ENCODE measurements around the gene DERL3. TPM values are rescaled to one million over a fixed set of nuclear protein-coding genes. Genes with fewer than 3 reads are reported as not detected.

Gene DERL3
- total RNA-seq, 2 donors from 2014 or later = 0.83 to 0.95 TPM

- peak; percentile 95 for DNase-seq (ENCODE audit: low spot score)
- intact Hi-C loops (cut with DNase I) = loop anchor here (5.0 to 10.0 kb wide), 3 partner anchors 67 to 305 kb away; partner anchors contain the start of gene CHCHD10 (in 1 of the 2)
These were observed 10.5 kb upstream of the DERL3 start for GRCh38 chr22:23849009-23850006.

- intact Hi-C loops (cut with DNase I) = loop anchor here in 1 of 2 donors (5.0 kb wide), 2 partner anchors 66 to 81 kb away; partner anchors contain the start of gene CHCHD10
- no peak for DNase-seq (ENCODE audit: low spot score)
These were observed 9.4 kb upstream of the DERL3 start for GRCh38 chr22:23847991-23848864.

- no peak for DNase-seq (ENCODE audit: low spot score)
- intact Hi-C loops (cut with DNase I) = loop anchor here in 1 of 2 donors (5.0 kb wide), 2 partner anchors 65 to 80 kb away; partner anchors contain the start of gene CHCHD10
These were observed 8.6 kb upstream of the DERL3 start for GRCh38 chr22:23847310-23847920.

DNA sequence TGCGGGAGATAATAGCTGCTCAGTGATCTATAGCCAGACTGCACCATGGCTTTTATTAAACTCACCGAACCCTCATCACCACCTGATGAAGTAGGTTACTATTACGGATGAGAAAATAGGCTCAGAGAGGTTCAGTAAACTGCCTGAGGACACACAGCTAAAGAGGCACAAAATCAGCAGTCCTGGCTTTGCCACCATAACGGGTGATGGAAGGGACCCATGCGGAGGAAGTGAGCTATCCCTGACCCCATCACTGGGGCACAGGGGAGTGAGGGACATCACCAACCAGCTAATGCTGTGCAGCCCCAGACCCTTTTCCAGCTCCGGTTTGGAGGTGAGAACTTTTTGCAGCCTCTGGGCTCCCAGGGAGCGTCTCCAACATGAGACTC is 7.3 kb upstream of the DERL3 start:
- no peak for DNase-seq (ENCODE audit: low spot score)
- intact Hi-C loops (cut with DNase I) = loop anchor here in 1 of 2 donors (5.0 kb wide), 2 partner anchors 64 to 79 kb away; partner anchors contain the start of gene CHCHD10

DNA sequence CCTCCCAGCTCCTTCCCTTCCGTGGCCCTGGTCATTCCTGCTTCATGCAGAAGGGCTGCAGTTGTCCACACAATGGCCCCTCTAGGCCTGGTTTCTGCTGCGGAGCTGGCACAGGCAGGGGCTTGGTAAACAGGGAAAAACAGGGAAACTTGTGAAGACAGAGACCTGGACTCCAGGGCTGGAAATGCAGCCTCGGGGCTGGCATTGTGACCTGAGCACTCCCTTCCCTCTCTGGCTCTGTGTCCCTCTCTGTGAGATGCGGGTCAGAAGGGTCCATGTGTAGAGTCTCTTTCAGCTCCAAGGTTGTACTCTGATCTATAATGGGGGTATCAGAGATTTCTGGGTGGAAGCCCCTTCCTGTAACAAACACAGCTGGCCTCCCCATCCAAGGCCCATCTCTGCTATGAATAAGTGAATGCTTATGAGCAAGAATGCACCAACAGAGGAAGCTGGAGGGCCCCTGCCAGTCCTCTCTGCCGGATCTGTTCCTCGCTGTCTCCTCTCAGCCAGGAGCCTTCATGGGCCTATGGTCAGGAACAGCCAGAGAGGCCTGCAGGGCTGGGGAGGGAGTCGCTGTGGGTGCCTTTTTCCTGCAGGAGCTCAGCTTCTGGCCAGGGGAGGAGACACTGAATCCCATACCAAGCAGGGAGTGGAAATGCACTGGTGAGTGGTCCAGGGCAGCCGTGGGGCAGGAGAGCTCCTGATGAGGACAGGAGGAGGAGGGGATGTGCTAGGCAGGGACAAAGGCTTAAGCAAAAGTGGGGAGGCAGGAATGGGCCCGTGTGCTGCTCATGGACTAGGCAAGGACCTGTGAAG is 6.7 kb upstream of the DERL3 start:
- no peak for DNase-seq (ENCODE audit: low spot score)
- intact Hi-C loops (cut with DNase I) = loop anchor here in 1 of 2 donors (5.0 kb wide), 2 partner anchors 63 to 78 kb away; partner anchors contain the start of gene CHCHD10

GRCh38 chr22:23844739-23845202 is 6.0 kb upstream of the DERL3 start:
- intact Hi-C loops (cut with DNase I) = loop anchor here in 1 of 2 donors (5.0 kb wide), 2 partner anchors 62 to 77 kb away; partner anchors contain the start of gene CHCHD10
- DNase-seq (ENCODE audit: low spot score) = no peak

DNA sequence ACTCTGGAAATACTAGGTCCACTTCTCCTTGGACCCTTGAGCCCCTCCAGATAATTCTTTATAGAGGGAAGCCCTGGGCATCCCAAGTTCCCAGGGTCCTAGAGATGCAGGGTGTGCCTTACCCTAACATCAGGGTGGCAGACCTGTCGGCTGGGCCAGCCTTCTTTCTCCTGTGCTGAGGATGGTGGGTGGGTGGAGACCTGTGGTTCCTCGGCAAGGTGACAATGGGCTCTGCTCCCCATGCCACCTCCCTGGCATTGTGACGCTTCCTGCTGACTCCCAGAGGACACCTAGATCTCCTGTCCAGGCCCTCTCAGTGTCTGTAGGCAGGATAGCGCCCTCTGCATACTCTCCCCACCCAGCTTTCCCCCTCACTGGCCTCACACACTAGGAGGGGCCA is 3.8 kb upstream of the DERL3 start:
- no peak for DNase-seq (ENCODE audit: low spot score)
- intact Hi-C loops (cut with DNase I) = no loop called here

- DNase-seq (ENCODE audit: low spot score) = no peak
- intact Hi-C loops (cut with DNase I) = no loop called here
These were observed 3.1 kb upstream of the DERL3 start for GRCh38 chr22:23841736-23842445.

DNA sequence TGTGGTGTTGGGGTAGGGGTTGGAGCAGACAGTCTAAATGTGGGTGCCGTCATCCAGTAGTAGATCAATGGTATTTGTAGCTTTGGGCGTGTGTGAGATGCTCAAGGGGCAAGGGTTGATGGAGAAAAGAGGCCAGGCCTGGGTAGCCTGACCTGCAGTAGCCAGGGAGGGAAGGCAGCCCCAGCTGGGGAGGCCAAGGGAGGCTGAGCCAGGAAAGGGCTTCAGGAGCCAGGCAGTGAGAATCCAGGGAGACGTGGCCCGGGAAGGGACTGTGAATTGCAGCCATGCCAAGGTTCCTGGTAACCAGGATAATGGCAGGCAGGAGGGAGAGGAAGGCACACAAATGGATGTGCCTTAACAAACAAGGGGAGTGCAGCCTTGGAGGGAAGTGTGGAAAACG is 2.5 kb upstream of the DERL3 start:
- no peak for DNase-seq (ENCODE audit: low spot score)
- intact Hi-C loops (cut with DNase I) = no loop called here

DNA sequence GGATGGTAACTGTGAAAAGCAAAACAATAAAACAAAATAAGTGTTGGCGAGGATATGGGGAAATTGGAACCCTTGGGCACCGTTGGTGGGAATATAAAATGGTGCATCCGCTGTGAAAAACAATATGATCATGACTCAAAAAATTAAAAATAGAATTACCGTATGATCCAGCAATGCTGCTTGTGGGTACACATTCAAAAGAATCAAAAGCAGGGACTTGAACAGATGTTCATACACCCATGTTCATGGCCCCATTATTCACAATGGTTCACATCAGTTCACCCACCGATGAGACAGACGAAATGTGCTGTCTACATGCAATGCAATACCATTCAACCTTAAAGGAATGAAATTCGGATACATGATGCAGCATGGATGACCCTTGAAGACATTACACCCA is 1.2 kb upstream of the DERL3 start:
- DNase-seq (ENCODE audit: low spot score) = no peak
- intact Hi-C loops (cut with DNase I) = no loop called here

DNA sequence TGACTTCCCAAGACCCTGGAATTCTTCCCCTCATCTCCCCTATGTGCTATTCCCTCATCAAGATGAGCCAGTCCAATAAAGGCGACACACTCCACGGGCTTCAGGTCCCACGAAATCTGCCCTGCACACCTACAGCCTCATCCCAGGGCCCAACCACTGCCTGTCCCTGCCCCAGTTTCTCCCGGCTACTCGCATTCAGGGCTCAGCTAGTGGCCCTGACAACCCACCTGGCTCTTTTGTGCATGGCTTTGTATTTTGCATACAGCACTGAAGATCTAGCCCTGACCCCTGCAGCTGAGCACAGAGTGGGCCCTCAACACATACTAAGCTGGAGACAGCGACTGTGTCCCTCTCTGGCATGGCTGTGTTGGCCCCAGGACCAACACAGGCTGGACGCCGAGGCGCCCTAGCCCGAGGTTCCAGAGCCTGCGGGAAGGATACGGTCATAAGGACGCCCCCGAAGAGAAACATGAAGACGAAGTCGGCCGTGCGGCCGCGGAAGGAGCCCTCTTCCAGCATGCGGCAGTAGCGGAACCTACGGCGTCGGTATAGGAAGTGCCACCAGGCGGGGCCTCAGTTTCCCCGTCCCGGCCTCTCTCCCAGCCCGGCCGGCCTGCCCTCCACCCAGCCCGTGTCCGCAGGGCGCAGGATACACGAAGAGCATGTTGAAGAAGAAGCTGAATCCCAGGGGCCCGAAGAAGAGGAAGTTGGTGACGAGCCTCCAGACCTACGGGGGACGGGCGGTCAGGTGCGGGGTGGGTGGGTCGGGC is 710 bp downstream of the DERL3 start:
- peak; percentile 72 for DNase-seq (ENCODE audit: low spot score)
- intact Hi-C loops (cut with DNase I) = loop anchor here in 1 of 2 donors (5.0 kb wide), 1 partner anchor 71 kb away; the partner anchor contains the start of gene CHCHD10

GRCh38 chr22:23837496-23837859 is 1.3 kb downstream of the DERL3 start:
- intact Hi-C loops (cut with DNase I) = loop anchor here in 1 of 2 donors (5.0 kb wide), 1 partner anchor 70 kb away; the partner anchor contains the start of gene CHCHD10

DNA sequence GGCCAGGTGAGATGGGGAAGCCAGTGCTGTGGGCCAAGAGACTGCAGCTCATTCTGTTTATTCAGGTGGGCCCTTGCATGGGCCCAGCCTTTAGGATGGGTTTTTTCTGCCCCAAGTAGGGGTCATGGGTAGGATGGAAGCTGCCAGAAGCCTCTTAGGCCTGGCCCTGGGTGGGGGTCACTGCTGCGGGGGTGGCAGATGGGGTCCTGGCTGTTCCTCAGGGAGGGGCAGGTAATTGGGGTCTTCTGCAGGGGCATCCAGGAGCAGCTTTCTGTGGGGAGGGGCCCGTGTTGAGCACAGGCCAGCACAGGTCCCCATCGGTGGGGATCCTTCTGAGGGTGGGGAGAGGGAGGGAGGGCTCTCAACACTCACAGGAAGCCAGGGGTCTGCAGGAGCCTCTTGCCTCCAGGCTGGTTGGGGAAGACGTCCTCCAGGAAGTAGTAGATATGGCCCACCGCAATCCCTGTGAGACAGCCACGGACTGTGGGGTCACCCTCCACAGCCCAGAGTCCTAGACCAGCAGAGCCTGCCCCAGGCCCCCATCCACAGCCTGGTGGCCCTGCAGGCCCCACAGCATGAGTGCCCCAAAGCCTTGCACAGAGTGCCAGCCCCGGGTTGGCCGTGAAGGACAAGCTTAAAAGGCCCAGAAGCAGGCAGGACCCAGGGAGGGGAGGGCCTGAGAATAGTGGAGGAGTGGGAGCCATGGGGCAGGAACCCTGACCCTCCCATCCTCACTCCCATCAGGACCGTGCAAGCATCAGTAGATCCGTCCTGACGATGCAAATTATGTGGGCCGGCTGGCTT is 1.9 kb downstream of the DERL3 start:
- peak; percentile 62 for DNase-seq (ENCODE audit: low spot score)
- intact Hi-C loops (cut with DNase I) = loop anchor here in 1 of 2 donors (5.0 kb wide), 1 partner anchor 70 kb away; the partner anchor contains the start of gene CHCHD10

More at GRCh38 chr22:23837496-23837859, 1.3 kb downstream of the DERL3 start:
- peak; percentile 76 for DNase-seq (ENCODE audit: low spot score)

- peak; percentile 45 for DNase-seq (ENCODE audit: low spot score)
- intact Hi-C loops (cut with DNase I) = loop anchor here in 1 of 2 donors (5.0 kb wide), 1 partner anchor 69 kb away; the partner anchor contains the start of gene CHCHD10
These were observed 2.5 kb downstream of the DERL3 start for GRCh38 chr22:23836281-23836680.

GRCh38 chr22:23835484-23836144 is 3.2 kb downstream of the DERL3 start:
- intact Hi-C loops (cut with DNase I) = loop anchor here in 1 of 2 donors (5.0 kb wide), 1 partner anchor 68 kb away; the partner anchor contains the start of gene CHCHD10
- DNase-seq (ENCODE audit: low spot score) = peak; percentile 58

Data from posterior vena cava (tissue), 2 donors.